Lower leg skin (tissue), 3 donors: Measurements from ENCODE around the gene LY6G6C.

Source experiments
- CTCF ChIP-seq, 3 donors: fragments of 450-650 bp; IDR thresholded peaks; one replicate each; pipeline ENCODE4 v1.5.1; 2016; ENCODE audit warnings: antibody characterized with exemption in 3 of 3, mild to moderate bottlenecking in 3 of 3, moderate library complexity in 2 of 3
- POLR2A ChIP-seq, 2 donors: fragments of 450-650 bp; IDR thresholded peaks; one replicate each; pipeline ENCODE4 v1.6.1; 2016 to 2017; ENCODE audit warnings: antibody characterized with exemption in 2 of 2, mild to moderate bottlenecking in 1 of 2, moderate library complexity in 1 of 2

GRCh38 chr6:31736768-31737314, 15.3 kb upstream of the LY6G6C start:
- TF ChIP-seq CTCF (IDR thresholded peaks at IDR 0.05) (no peak), POLR2A (IDR thresholded peaks at IDR 0.05) (no peak)
